Stimulated activated CD4-positive, alpha-beta T cell treated with anti-CD3 and anti-CD28 coated beads, Interleukin-2, amount 100 ng/mL, for 24 hours (primary cell): ENCODE results near the gene SDC1.
"Not testable (repeated sequence)": the region's sequence is repeated elsewhere in the genome, so short reads cannot be mapped to it uniquely, and the experiment has no call there.

Experiments
- DNase-seq, 2 donors: peaks; one replicate each; pipeline ENCODE4 v3.0.0-alpha.2; 2020

The SDC1 gene

GRCh38 chr2:20224716-20225293 is at the start of gene SDC1:
TSS of gene SDC1 (minus strand) at chr2:20225130. CDS start at chr2:20224867, 263 bp downstream.
- peak in 1 of 2 donors; percentile 24 for DNase-seq

GRCh38 chr2:20273042-20273441 is 48.1 kb upstream of the SDC1 start:
- DNase-seq, result no peak

GRCh38 chr2:20268317-20268716 is 43.4 kb upstream of the SDC1 start:
- not testable (repeated sequence) for DNase-seq

- no peak for DNase-seq
Measured at GRCh38 chr2:20267529-20267928, 42.6 kb upstream of the SDC1 start.

GRCh38 chr2:20264629-20265028 is 39.7 kb upstream of the SDC1 start:
- DNase-seq, result no peak

- DNase-seq, result no peak
Measured at GRCh38 chr2:20257411-20257810, 32.5 kb upstream of the SDC1 start.

- no peak for DNase-seq
Measured at GRCh38 chr2:20254731-20255130, 29.8 kb upstream of the SDC1 start.

- no peak for DNase-seq
Measured at GRCh38 chr2:20250436-20250835, 25.5 kb upstream of the SDC1 start.

GRCh38 chr2:20249170-20249569 is 24.2 kb upstream of the SDC1 start:
- DNase-seq, result no peak

GRCh38 chr2:20247084-20247483 is 22.2 kb upstream of the SDC1 start:
- DNase-seq, result no peak

- DNase-seq, result not testable (repeated sequence)
Measured at GRCh38 chr2:20243637-20244036, 18.7 kb upstream of the SDC1 start.

- DNase-seq, result no peak
Measured at GRCh38 chr2:20242727-20243377, 17.9 kb upstream of the SDC1 start.

GRCh38 chr2:20241973-20242726 is 17.2 kb upstream of the SDC1 start:
- DNase-seq, result peak; percentile 32 to 55

- DNase-seq, result not testable (repeated sequence)
Measured at GRCh38 chr2:20240291-20240690, 15.4 kb upstream of the SDC1 start.

GRCh38 chr2:20236496-20236895 is 11.6 kb upstream of the SDC1 start:
- no peak for DNase-seq

- no peak for DNase-seq
Measured at GRCh38 chr2:20235655-20236305, 10.8 kb upstream of the SDC1 start.

- not testable (repeated sequence) for DNase-seq
Measured at GRCh38 chr2:20234597-20234996, 9.7 kb upstream of the SDC1 start.

GRCh38 chr2:20232837-20233207 is 7.9 kb upstream of the SDC1 start:
- peak in 1 of 2 donors; percentile 5 for DNase-seq

GRCh38 chr2:20231598-20232026 is 6.7 kb upstream of the SDC1 start:
- no peak for DNase-seq

GRCh38 chr2:20231159-20231558 is 6.2 kb upstream of the SDC1 start:
- no peak for DNase-seq

- no peak for DNase-seq
Measured at GRCh38 chr2:20230114-20230425, 5.1 kb upstream of the SDC1 start.

- no peak for DNase-seq
Measured at GRCh38 chr2:20229322-20230113, 4.6 kb upstream of the SDC1 start.
